ENCODE measurements around the gene CKS1B. TPM values are rescaled to one million over a fixed set of nuclear protein-coding genes. Genes with fewer than 3 reads are reported as not detected.

The CKS1B gene
- total and polyA plus RNA-seq, 9 of the 15 experiments (the other 6 are each of a cell fraction or from before 2014, with no cell fraction given) = 215 to 1,103 (median 460) TPM

GRCh38 chr1:154974102-154974807 lies at the start of gene CKS1B (continued):
- TF ChIP-seq UBTF (IDR thresholded peaks at IDR 0.05; ENCODE audit: borderline replicate concordance in 1 of 2, low read depth in 2 of 2, low read length in 2 of 2) (no peak), THAP7 (CRISPR knock-in tag; IDR thresholded peaks at IDR 0.05) (0 out of 2 replicates have a peak, but pooled peaks have one; percentile 69), HNRNPUL1 (IDR thresholded peaks at IDR 0.05; ENCODE audit: low read length) (no peak), RAD21 (CRISPR knock-in tag; conservative IDR thresholded peaks at IDR 0.05 in 1 of 2, IDR thresholded peaks at IDR 0.05 in 1 of 2) (no peak), ETV6 (IDR thresholded peaks at IDR 0.05; ENCODE audit: borderline replicate concordance in 1 of 2, low read depth in 2 of 2, low read length in 1 of 2) (no peak), ETV6 (CRISPR knock-in tag; IDR thresholded peaks at IDR 0.05; ENCODE audit: borderline replicate concordance) (no peak), GABPB1 (CRISPR knock-in tag; IDR thresholded peaks at IDR 0.05) (peak; percentile 88; the same call in 1 of the 2 replicates), ID3 (CRISPR knock-in tag; IDR thresholded peaks at IDR 0.05) (no peak), ID3 (tag; IDR thresholded peaks at IDR 0.05) (no peak), CHD7 (IDR thresholded peaks at IDR 0.05; ENCODE audit: low read depth, low read length) (no peak), PHF21A (IDR thresholded peaks at IDR 0.05; ENCODE audit: borderline replicate concordance, low read depth) (no peak), POLR2G (IDR thresholded peaks at IDR 0.05; ENCODE audit: low read depth, low read length) (peak; percentile 94)
